ENCODE measurements around the gene COL5A1. TPM values are rescaled to one million over a fixed set of nuclear protein-coding genes. Genes with fewer than 3 reads are reported as not detected.

The COL5A1 gene
- total RNA-seq, 1 donor from 2014 or later, result 99.6 TPM

GRCh38 chr9:134827559-134827958 lies 186.0 kb downstream of the COL5A1 start:
- peak in 1 of 2 donors; percentile 61 for DNase-seq (ENCODE audit: low spot score in 2 of 2)
- no peak for TF ChIP-seq CTCF (IDR thresholded peaks at IDR 0.05)
- Histone ChIP-seq H3K4me1 (no peaks in the 10 kb centered on the region), H3K36me3 (peaks cover 75 to 82% of the 10 kb centered on the region in 2 donors), H3K27me3 (no peaks in the 10 kb centered on the region), H3K9me3 (no peaks in the 10 kb centered on the region), H3K4me3 (no peak overlapping the region), H3K27ac (no peak overlapping the region)
- intact Hi-C loops (cut with DNase I), result no loop called here

GRCh38 chr9:134827993-134828392 lies 186.4 kb downstream of the COL5A1 start:
- Histone ChIP-seq H3K27ac (no peak overlapping the region), H3K27me3 (no peaks in the 10 kb centered on the region), H3K4me3 (no peak overlapping the region), H3K9me3 (no peaks in the 10 kb centered on the region), H3K4me1 (no peaks in the 10 kb centered on the region), H3K36me3 (peaks cover 73 to 85% of the 10 kb centered on the region in 2 donors)
- DNase-seq (ENCODE audit: low spot score in 2 of 2), result no peak
- no peak for TF ChIP-seq CTCF (IDR thresholded peaks at IDR 0.05)
- intact Hi-C loops (cut with DNase I), result no loop called here

- DNase-seq (ENCODE audit: low spot score in 2 of 2), result no peak
- Histone ChIP-seq H3K27ac (no peak overlapping the region), H3K36me3 (peaks cover 78 to 84% of the 10 kb centered on the region in 2 donors)
Measured at GRCh38 chr9:134828892-134829291, 187.3 kb downstream of the COL5A1 start.

GRCh38 chr9:134829356-134829937 lies 187.8 kb downstream of the COL5A1 start:
- no peak for TF ChIP-seq CTCF (IDR thresholded peaks at IDR 0.05)
- no peak overlapping the region for H3K4me3 ChIP-seq
- H3K36me3 ChIP-seq, result peaks cover 79 to 83% of the 10 kb centered on the region in 2 donors
- DNase-seq (ENCODE audit: low spot score in 2 of 2), result peak in 1 of 2 donors; percentile 57
- no peak overlapping the region for H3K27ac ChIP-seq
- intact Hi-C loops (cut with DNase I), result no loop called here
- H3K27me3 ChIP-seq, result no peaks in the 10 kb centered on the region
- no peaks in the 10 kb centered on the region for H3K9me3 ChIP-seq
- no peaks in the 10 kb centered on the region for H3K4me1 ChIP-seq

More at GRCh38 chr9:134828892-134829291, 187.3 kb downstream of the COL5A1 start:
- intact Hi-C loops (cut with DNase I), result no loop called here
- Histone ChIP-seq H3K4me1 (no peaks in the 10 kb centered on the region), H3K27me3 (no peaks in the 10 kb centered on the region), H3K4me3 (no peak overlapping the region), H3K9me3 (no peaks in the 10 kb centered on the region)
- TF ChIP-seq CTCF (IDR thresholded peaks at IDR 0.05), result no peak

- no peak overlapping the region for H3K27ac ChIP-seq
- no peak for DNase-seq (ENCODE audit: low spot score in 2 of 2)
- H3K9me3 ChIP-seq, result no peaks in the 10 kb centered on the region
- H3K4me3 ChIP-seq, result no peak overlapping the region
- TF ChIP-seq CTCF (IDR thresholded peaks at IDR 0.05), result no peak
- H3K36me3 ChIP-seq, result peaks cover 78 to 83% of the 10 kb centered on the region in 2 donors
- intact Hi-C loops (cut with DNase I), result no loop called here
- no peaks in the 10 kb centered on the region for H3K27me3 ChIP-seq
- H3K4me1 ChIP-seq, result no peaks in the 10 kb centered on the region
Measured at GRCh38 chr9:134830126-134830525, 188.5 kb downstream of the COL5A1 start.
